H1 (cell line): ENCODE measurements around the gene MRC2. TPM values are rescaled to one million over a fixed set of nuclear protein-coding genes. Genes with fewer than 3 reads are reported as not detected.

Experiments
- CTCF ChIA-PET: fragments of 300-600 bp; sonication (Branson Sonifier 250); formaldehyde crosslinking; loops from one replicate; lab custom pipeline; 2021; ENCODE audit not compliant: partially characterized antibody; lab: Charles Lee
- POLR2A ChIA-PET: fragments of 300-600 bp; sonication (Branson Sonifier 250); formaldehyde crosslinking; loops from one replicate; lab custom pipeline; 2021; ENCODE audit warnings: inconsistent platforms; ENCODE audit not compliant: partially characterized antibody; lab: Charles Lee
- DNase-seq, 2 experiments: peaks; one replicate each; pipeline versions ENCODE4 v3.0.0 to v3.0.0-alpha.2; 2010 to 2022; ENCODE audit warnings: low spot score in 2 of 2, low read depth in 1 of 2, mixed read lengths in 1 of 2
- FAIRE-seq: peaks from 2 replicates; lab custom pipeline; 2011; peaks lifted over from hg19 to GRCh38; lab: Jason Lieb, UNC
- H2AFZ ChIP-seq: 2 replicates; pipeline ENCODE4 v1.8.1; 2012; ENCODE audit warnings: low read length, inconsistent platforms
- H2AK5ac ChIP-seq: 2 replicates; pipeline ENCODE4 v1.6.1; 2013; ENCODE audit warnings: low read depth, low read length
- H2BK120ac ChIP-seq: replicated peaks from 2 replicates; pipeline ENCODE3; 2013; ENCODE audit warnings: low read depth, low read length, inconsistent platforms
- H2BK12ac ChIP-seq: 2 replicates; pipeline ENCODE4 v1.6.1; 2013; ENCODE audit warnings: low read depth, low read length
- H2BK15ac ChIP-seq: 2 replicates; pipeline ENCODE4 v1.6.1; 2013; ENCODE audit warnings: low read length
- H2BK20ac ChIP-seq: 2 replicates; pipeline ENCODE4 v1.6.1; 2013; ENCODE audit warnings: low read length
- H2BK5ac ChIP-seq: 2 replicates; pipeline ENCODE4 v1.6.1; 2013; ENCODE audit warnings: low read depth, low read length
- H3K14ac ChIP-seq: 2 replicates; pipeline ENCODE4 v1.6.1; 2013; ENCODE audit warnings: inconsistent platforms; ENCODE audit not compliant: insufficient read length
- H3K18ac ChIP-seq: 2 replicates; pipeline ENCODE4 v1.6.1; 2013; ENCODE audit warnings: low read length; ENCODE audit errors: extremely low read depth
- H3K23ac ChIP-seq: 2 replicates; pipeline ENCODE4 v1.6.1; 2013; ENCODE audit warnings: inconsistent platforms; ENCODE audit not compliant: insufficient read length
- H3K23me2 ChIP-seq: 2 replicates; pipeline ENCODE4 v1.6.1; 2013; ENCODE audit warnings: low read depth, low read length
- H3K27ac ChIP-seq: 2 replicates; pipeline ENCODE4 v1.6.1; 2011; ENCODE audit warnings: low read depth, low read length, inconsistent platforms
- H3K27me3 ChIP-seq, 4 experiments: replicated peaks in 1 of 4; 1 replicate in 1 of 4; 2 replicates in 3 of 4; pipeline versions ENCODE4 v1.6.1 to v1.8.1; 2011 to 2013; ENCODE audit warnings: low read length in 3 of 4, mild to moderate bottlenecking in 3 of 4, inconsistent platforms in 2 of 4, mixed read lengths in 2 of 4, moderate library complexity in 1 of 4; ENCODE audit not compliant: control insufficient read depth in 3 of 4, insufficient read depth in 3 of 4; ENCODE audit errors: extremely low read depth in 1 of 4
- H3K36me3 ChIP-seq, 4 experiments: 2 replicates each; pipeline versions ENCODE4 v1.6.1 to v1.8.1; 2011 to 2013; ENCODE audit warnings: mild to moderate bottlenecking in 4 of 4, low read length in 3 of 4, moderate library complexity in 2 of 4, control low read depth in 1 of 4, inconsistent platforms in 1 of 4; ENCODE audit not compliant: insufficient read depth in 4 of 4, control insufficient read depth in 2 of 4
- H3K4ac ChIP-seq: replicated peaks from 2 replicates; pipeline ENCODE3; 2013; ENCODE audit warnings: low read length, low read depth, mixed read lengths, inconsistent platforms; ENCODE audit not compliant: insufficient read length
- H3K4me1 ChIP-seq, 4 experiments: replicated peaks in 1 of 4; 1 replicate in 1 of 4; 2 replicates in 3 of 4; pipeline versions ENCODE4 v1.6.1 to v1.8.1; 2011 to 2013; ENCODE audit warnings: low read length in 3 of 4, inconsistent platforms in 2 of 4, mixed read lengths in 1 of 4; ENCODE audit not compliant: insufficient read depth in 4 of 4, control insufficient read depth in 3 of 4
- H3K4me2 ChIP-seq, 2 experiments: 2 replicates each; pipeline versions ENCODE4 v1.6.1 to v1.8.1; 2011 to 2013; ENCODE audit warnings: low read depth in 2 of 2, low read length in 2 of 2, control low read depth in 1 of 2, inconsistent platforms in 1 of 2, mild to moderate bottlenecking in 1 of 2; ENCODE audit not compliant: insufficient read depth in 1 of 2
- H3K4me3 ChIP-seq, 4 experiments: fragments of 200-600, 300-600 bp in 1 of 4; sonication (generic), shearing (Covaris generic), sonication (Bioruptor Twin) in 1 of 4; 2 replicates each; pipeline versions ENCODE4 v1.5.1 to v1.8.1; 2011 to 2016; ENCODE audit warnings: low read length in 4 of 4, low read depth in 3 of 4, control low read depth in 2 of 4, inconsistent platforms in 2 of 4, mild to moderate bottlenecking in 2 of 4, mixed read lengths in 1 of 4, moderate library complexity in 1 of 4; ENCODE audit not compliant: insufficient read depth in 2 of 4; ENCODE audit errors: extremely low read depth in 1 of 4
- H3K56ac ChIP-seq: replicated peaks from 2 replicates; pipeline ENCODE3; 2013; ENCODE audit warnings: low read depth, mild to moderate bottlenecking, mixed read lengths, low read length, inconsistent platforms; ENCODE audit not compliant: insufficient read length
- H3K79me1 ChIP-seq: 2 replicates; pipeline ENCODE4 v1.6.1; 2013; ENCODE audit warnings: low read depth, low read length, control low read depth
- H3K79me2 ChIP-seq, 2 experiments: 2 replicates each; pipeline versions ENCODE4 v1.6.1 to v1.8.1; 2012 to 2013; ENCODE audit warnings: low read length in 2 of 2, mild to moderate bottlenecking in 2 of 2, inconsistent platforms in 1 of 2; ENCODE audit not compliant: insufficient read depth in 2 of 2, control insufficient read depth in 1 of 2
- H3K9ac ChIP-seq, 4 experiments: replicated peaks in 1 of 4; 1 replicate in 1 of 4; 2 replicates in 3 of 4; pipeline versions ENCODE4 v1.6.1 to v1.8.1; 2011 to 2013; ENCODE audit warnings: low read depth in 3 of 4, low read length in 3 of 4, control low read depth in 2 of 4, mild to moderate bottlenecking in 2 of 4, moderate library complexity in 2 of 4, inconsistent platforms in 1 of 4; ENCODE audit errors: extremely low read depth in 1 of 4
- H3K9me3 ChIP-seq, 2 experiments: 2 replicates each; pipeline versions ENCODE4 v1.6.1 to v1.8.1; 2012 to 2013; ENCODE audit warnings: mild to moderate bottlenecking in 2 of 2, moderate library complexity in 2 of 2, control low read depth in 1 of 2, inconsistent platforms in 1 of 2, low read depth in 1 of 2, low read length in 1 of 2, mixed read lengths in 1 of 2; ENCODE audit not compliant: insufficient read depth in 2 of 2
- H4K20me1 ChIP-seq, 2 experiments: replicated peaks in 1 of 2; 2 replicates each; pipeline versions ENCODE3 to v1.8.1; 2011 to 2013; ENCODE audit warnings: inconsistent platforms in 2 of 2, low read length in 2 of 2, mild to moderate bottlenecking in 1 of 2; ENCODE audit not compliant: insufficient read depth in 2 of 2, control insufficient read depth in 1 of 2
- H4K5ac ChIP-seq: 2 replicates; pipeline ENCODE4 v1.6.1; 2013; ENCODE audit warnings: low read length, low read depth, mixed read lengths, inconsistent platforms; ENCODE audit not compliant: insufficient read length
- H4K8ac ChIP-seq: 2 replicates; pipeline ENCODE4 v1.8.0; 2013; ENCODE audit warnings: mild to moderate bottlenecking, moderate library complexity, low read length, inconsistent platforms; ENCODE audit not compliant: insufficient read depth; ENCODE audit errors: extremely low read depth
- H4K91ac ChIP-seq: replicated peaks from 2 replicates; pipeline ENCODE3; 2013; ENCODE audit warnings: low read length, mixed read lengths, inconsistent platforms; ENCODE audit not compliant: insufficient read length
- RAD21 ChIP-seq, 2 experiments: IDR thresholded peaks in 1 of 2; conservative IDR thresholded peaks in 1 of 2; 2 replicates each; pipeline ENCODE4 v1.6.1; 2011; ENCODE audit warnings: low read depth in 2 of 2, low read length in 2 of 2, improper control_type of control experiment in 1 of 2, inconsistent platforms in 1 of 2, mild to moderate bottlenecking in 1 of 2, moderate library complexity in 1 of 2
- ZNF274 ChIP-seq: IDR thresholded peaks from 2 replicates; pipeline ENCODE4 v1.7.0; 2012; ENCODE audit warnings: low read length, borderline replicate concordance; ENCODE audit errors: extremely low read depth
- WGBS, 2 experiments: shearing (Covaris generic) in 1 of 2; methylation state at CpG; one replicate each; pipeline versions ENCODE4 v1.1.6 to v1.1.7; 2013 to 2015; ENCODE audit warnings: low lambda C conversion rate in 2 of 2, mixed read lengths in 2 of 2, inconsistent platforms in 1 of 2, low coverage in 1 of 2, missing lambda C conversion rate in 1 of 2; ENCODE audit not compliant: insufficient replicate concordance in 2 of 2, insufficient coverage in 1 of 2, insufficient read length in 1 of 2; ENCODE audit errors: extremely low coverage in 1 of 2, missing lambda C conversion rate in 1 of 2; 5-methylcytosine and 5-hydroxymethylcytosine counted together
- polyA plus RNA-seq, 7 experiments: library from polyadenylated mRNA; depleted of rRNA in 3 of 7; stranded (reverse) in 5 of 7; unstranded in 2 of 7; fragments of >200 nt in 5 of 7; fragments of 200-250 nt in 2 of 7; gene quantifications; 1 replicate in 5 of 7; 2 replicates in 1 of 7; 4 replicates in 1 of 7; pipeline versions ENCODE4 v1.2.1 to v1.2.3, GENCODE V29; 2011 to 2013; ENCODE audit warnings: missing spikeins in 2 of 7, mixed read lengths in 2 of 7
- total RNA-seq: library from RNA; stranded (reverse); fragmentation: NEBNext Ultra II Directional; extraction: Animal tissue kit (Norgen Biotek cat#: 25700); gene quantifications from 2 replicates; pipeline ENCODE4 v1.2.1, GENCODE V29; 2021

Gene MRC2
- total and polyA plus RNA-seq, 2 of the 8 experiments (the other 6 are each of a cell fraction or from before 2014, with no cell fraction given) = 7.0 to 24.2 TPM

DNA sequence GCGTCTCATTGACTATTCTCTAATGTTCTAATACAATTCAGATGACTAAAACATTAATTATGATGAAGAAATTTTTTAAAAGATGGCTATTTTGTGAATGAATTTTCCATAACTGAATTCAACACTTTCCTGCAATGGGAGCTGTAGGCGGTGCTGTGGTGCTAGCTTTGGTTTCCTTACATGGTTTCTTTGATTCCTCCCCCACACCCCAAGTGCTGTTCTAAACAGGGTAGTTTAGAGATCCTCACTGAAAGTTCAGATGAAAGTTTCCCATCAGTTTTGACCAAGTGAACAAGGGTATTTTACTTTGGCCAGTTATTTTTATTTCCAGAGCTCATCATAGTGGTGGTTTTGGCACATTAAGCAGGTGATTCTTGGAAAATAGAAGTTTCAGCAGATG, 26.0 kb upstream of the MRC2 start:
- Histone ChIP-seq H3K56ac (no peak overlapping the region), H3K27me3 (no peaks in the 10 kb centered on the region), H2BK12ac (no peak overlapping the region), H3K18ac (no peak overlapping the region), H3K79me1 (no peaks in the 10 kb centered on the region), H3K4me1 (no peaks in the 10 kb centered on the region), H2BK15ac (no peak overlapping the region), H4K8ac (no peak overlapping the region), H4K20me1 (peaks cover 0 to 2% of the 10 kb centered on the region in 2 experiments), H3K4me3 (no peak overlapping the region), H3K9me3 (no peaks in the 10 kb centered on the region; a peak in 1 of 4 replicates), H3K14ac (no peak overlapping the region), H3K36me3 (peaks cover 2 to 73% (median 23%) of the 10 kb centered on the region in 4 experiments; a peak in 7 of 8 replicates), H2BK5ac (no peak overlapping the region), H3K23ac (no peak overlapping the region), H3K23me2 (no peaks in the 10 kb centered on the region), H2BK120ac (no peak overlapping the region), H2BK20ac (no peak overlapping the region), H4K91ac (no peak overlapping the region), H3K4me2 (no peak overlapping the region), H3K27ac (no peak overlapping the region), H2AFZ (no peak overlapping the region), H2AK5ac (no peak overlapping the region), H3K9ac (no peak overlapping the region), H4K5ac (no peak overlapping the region), H3K79me2 (no peaks in the 10 kb centered on the region), H3K4ac (no peak overlapping the region)
- 86% methylated on average over 2 of the region's 2 CpGs; no CpG with 5 or more reads in 1 of the 2 experiments for WGBS, 2 experiments
- CTCF ChIA-PET = interaction anchor here (0.6 to 1.1 kb wide), 4 partner anchors 9 to 57 kb away, joined by 3 to 4 read pairs (median 4); no protein-coding TSS in a partner anchor
- DNase-seq (no peak), FAIRE-seq (no peak)
- POLR2A ChIA-PET = interaction anchor here (0.6 kb wide), 1 partner anchor 126 kb away, joined by 3 read pairs; no protein-coding TSS in a partner anchor
- TF ChIP-seq ZNF274 (no peak), RAD21 (IDR thresholded peaks at IDR 0.05 in 1 of 2, conservative IDR thresholded peaks at IDR 0.05 in 1 of 2; ENCODE audit: low read depth in 2 of 2, low read length in 2 of 2) (peak; percentile 18 to 26; a peak in 2 of 4 replicates)
